ENCODE data around the gene MACROD2.
"Not testable (repeated sequence)": the region's sequence is repeated elsewhere in the genome, so short reads cannot be mapped to it uniquely, and the experiment has no call there.

The MACROD2 gene

DNA sequence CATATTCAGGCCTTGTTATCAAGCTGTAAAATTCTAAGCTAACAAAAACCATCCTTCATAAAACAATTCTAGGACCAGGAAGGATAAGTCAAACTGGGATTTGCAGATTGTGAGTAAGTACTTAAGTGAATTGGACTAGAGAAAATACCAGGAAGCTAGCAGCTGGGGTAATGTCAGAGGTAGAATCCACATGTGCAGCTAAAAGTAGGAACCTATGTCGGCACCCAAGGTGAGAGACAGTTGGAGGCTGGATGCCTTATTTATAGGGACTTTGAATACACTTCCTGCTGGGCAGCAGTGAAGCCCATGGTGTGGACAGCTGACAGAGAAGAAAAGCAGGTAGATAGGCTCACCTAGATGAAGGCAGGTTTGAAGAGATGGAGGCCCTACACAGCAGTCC, 214.8 kb downstream of the MACROD2 start:
- no peak for TF ChIP-seq JUND (IDR thresholded peaks at IDR 0.05; ENCODE audit: low read depth)
- in situ Hi-C loops (cut with HindIII; ENCODE audit: low pct_unique_long_range_greater_than_20kb, low sequenced_read_pairs) = no loop called here
- no peak for DNase-seq (ENCODE audit: low read depth in 1 of 2, low spot score in 1 of 2)

DNA sequence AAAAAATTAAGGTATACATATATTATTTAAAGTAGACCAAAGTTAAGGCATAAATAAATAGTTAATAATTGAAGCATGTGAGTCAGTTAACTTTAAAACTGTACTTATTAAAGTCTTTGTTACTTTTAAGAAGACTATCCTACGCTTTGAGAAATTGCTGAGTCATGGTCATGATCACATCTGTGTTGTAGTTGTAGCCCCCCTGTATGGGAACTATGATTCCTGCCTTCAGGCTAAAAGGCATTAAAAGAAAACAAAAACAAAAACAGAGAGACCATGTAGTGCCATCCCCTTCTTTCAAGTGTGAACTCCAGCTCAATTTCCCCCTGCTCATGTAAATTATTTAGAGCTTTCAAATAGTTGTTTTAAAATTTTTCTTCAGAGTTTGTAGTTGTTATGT, 218.7 kb downstream of the MACROD2 start:
- in situ Hi-C loops (cut with HindIII; ENCODE audit: low pct_unique_long_range_greater_than_20kb, low sequenced_read_pairs) = no loop called here
- DNase-seq (ENCODE audit: low read depth in 1 of 2, low spot score in 1 of 2) = no peak
- TF ChIP-seq JUND (IDR thresholded peaks at IDR 0.05; ENCODE audit: low read depth) = no peak

GRCh38 chr20:14215880-14216279, 220.6 kb downstream of the MACROD2 start:
- in situ Hi-C loops (cut with HindIII; ENCODE audit: low pct_unique_long_range_greater_than_20kb, low sequenced_read_pairs); DNase-seq (ENCODE audit: low read depth in 1 of 2, low spot score in 1 of 2): not testable (repeated sequence)

DNA sequence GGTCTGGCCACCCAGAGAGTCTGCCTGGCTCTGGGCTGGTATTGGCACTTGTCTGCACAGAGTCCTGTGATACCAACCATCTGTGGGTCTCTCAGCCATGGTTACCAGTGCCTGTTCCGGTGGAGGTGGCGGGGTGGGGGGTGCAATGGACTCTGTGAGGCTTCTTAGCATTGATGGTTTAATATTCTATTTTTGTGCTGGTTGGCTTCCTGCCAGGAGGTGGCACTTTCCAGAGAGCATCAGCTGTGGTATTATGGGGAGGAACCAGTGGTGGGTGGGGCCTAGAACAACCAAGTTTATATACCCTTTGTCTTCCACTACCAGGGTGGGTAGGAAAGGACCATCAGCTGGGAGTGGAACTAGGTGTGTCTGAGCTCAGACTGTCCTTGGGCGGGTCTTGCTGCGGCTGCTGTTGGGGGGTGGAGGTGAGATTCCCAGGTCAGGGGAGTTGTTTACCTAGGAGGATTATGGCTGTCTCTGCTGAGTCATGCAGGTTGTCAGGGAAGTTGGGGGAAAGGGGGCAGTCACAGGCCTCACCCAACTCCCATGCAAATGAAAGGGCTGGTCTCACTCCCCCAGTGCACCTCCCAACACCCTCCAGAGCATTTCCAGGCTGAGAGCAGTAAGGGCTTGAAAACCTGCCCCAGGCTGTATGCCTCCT, 224.6 kb downstream of the MACROD2 start:
- no peak for DNase-seq (ENCODE audit: low read depth in 1 of 2, low spot score in 1 of 2)
- no peak for TF ChIP-seq JUND (IDR thresholded peaks at IDR 0.05; ENCODE audit: low read depth)
- in situ Hi-C loops (cut with HindIII; ENCODE audit: low pct_unique_long_range_greater_than_20kb, low sequenced_read_pairs) = no loop called here

DNA sequence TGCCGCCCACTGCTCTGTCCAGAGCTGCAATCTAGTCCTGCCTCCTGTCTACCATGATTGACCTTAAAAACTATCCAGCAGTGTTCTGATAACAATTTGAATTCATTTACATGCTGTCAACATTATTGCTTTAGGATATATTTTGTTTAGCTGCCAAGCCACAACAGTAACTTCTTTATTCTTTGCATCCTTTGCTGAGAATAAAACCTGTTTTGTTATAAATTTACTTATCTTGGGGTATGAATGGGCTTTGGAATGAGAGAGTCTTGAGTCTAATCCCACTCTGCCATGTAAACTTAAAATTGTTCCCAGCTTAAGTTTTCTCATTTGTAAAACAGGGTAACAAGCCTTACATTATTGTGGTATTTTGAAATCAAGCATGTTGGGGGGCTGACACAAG, 225.7 kb downstream of the MACROD2 start:
- TF ChIP-seq JUND (IDR thresholded peaks at IDR 0.05; ENCODE audit: low read depth) = no peak
- DNase-seq (ENCODE audit: low read depth in 1 of 2, low spot score in 1 of 2) = no peak
- in situ Hi-C loops (cut with HindIII; ENCODE audit: low pct_unique_long_range_greater_than_20kb, low sequenced_read_pairs) = no loop called here

DNA sequence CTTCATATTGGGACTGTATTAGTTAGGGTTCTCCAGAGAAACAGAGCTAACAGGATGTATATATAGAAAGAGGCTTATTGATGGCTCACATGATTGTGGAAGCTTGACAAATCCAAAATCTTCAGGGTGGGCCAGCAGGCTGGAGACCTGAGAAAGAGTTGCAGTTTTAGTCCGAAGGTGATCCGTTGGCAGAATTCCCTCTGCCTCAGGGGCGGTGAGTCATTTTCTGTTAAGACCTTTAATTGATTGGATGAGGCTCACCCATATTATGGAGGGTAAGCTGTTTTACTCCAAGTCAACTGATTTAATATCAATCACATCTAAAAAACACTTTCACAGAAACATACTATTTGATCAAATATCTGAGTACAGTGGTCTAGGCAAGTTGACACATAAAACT, 228.5 kb downstream of the MACROD2 start:
- no peak for TF ChIP-seq JUND (IDR thresholded peaks at IDR 0.05; ENCODE audit: low read depth)
- DNase-seq (ENCODE audit: low read depth in 1 of 2, low spot score in 1 of 2) = no peak
- in situ Hi-C loops (cut with HindIII; ENCODE audit: low pct_unique_long_range_greater_than_20kb, low sequenced_read_pairs) = no loop called here

DNA sequence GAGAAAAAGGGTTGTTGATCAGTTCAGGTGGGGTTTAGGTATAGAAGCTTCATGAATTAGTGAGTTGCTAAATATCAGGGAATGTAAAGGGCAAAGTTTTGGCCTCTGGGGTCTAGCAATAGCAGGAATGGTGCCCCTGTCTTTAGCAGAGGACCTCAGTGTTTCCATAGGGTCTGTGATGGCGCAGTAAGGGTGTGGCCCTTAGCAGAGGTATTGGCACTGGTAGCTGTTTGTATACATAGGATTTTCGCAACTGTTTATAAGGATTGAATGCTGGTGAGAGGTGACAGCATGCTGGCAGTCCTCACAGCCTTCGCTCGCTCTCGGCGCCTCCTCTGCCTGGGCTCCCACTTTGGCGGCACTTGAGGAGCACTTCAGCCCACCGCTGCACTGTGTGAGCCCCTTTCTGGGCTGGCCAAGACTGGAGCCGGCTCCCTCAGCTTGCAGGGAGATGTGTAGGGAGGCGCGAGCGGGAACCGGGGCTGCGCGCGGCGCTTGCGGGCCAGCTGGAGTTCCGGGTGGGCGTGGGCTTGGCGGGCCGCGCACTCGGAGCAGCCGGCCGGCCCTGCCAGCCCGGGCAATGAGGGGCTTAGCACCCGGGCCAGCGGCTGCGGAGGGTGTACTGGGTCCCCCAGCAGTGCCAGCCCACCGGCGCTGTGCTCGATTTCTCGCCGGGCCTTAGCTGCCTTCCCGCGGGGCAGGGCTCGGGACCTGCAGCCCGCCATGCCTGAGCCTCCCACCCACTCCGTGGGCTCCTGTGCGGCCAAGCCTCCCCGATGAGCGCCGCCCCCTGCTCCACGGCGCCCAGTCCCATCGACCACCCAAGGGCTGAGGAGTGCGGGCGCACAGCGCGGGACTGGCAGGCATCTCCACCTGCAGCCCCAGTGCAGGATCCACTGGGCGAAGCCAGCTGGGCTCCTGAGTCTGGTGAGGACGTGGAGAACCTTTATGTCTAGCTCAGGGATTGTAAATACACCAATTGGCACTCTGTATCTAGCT, 231.0 kb downstream of the MACROD2 start:
- DNase-seq (ENCODE audit: low read depth in 1 of 2, low spot score in 1 of 2); in situ Hi-C loops (cut with HindIII; ENCODE audit: low pct_unique_long_range_greater_than_20kb, low sequenced_read_pairs): not testable (repeated sequence)

DNA sequence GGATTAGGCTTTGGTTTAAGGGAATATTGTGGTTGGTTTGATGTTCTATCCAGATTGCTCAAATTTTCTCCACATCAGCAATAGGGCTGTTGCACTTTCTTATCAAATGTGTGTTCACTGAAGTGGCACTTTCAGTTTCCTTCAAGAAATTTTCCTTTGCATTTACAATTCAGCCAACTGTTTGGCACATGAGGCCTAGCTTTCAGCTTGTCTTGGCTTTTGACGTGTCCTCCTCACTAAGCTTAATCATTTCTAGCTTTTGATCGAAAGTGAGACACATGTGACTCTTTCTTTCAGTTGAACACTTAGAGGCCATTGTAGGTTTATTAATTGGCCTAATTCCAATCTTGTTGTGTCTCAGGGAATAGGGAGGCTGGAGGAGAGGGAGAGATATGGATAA, 237.3 kb downstream of the MACROD2 start:
- no peak for DNase-seq (ENCODE audit: low read depth in 1 of 2, low spot score in 1 of 2)
- no peak for TF ChIP-seq JUND (IDR thresholded peaks at IDR 0.05; ENCODE audit: low read depth)
- in situ Hi-C loops (cut with HindIII; ENCODE audit: low pct_unique_long_range_greater_than_20kb, low sequenced_read_pairs) = no loop called here

DNA sequence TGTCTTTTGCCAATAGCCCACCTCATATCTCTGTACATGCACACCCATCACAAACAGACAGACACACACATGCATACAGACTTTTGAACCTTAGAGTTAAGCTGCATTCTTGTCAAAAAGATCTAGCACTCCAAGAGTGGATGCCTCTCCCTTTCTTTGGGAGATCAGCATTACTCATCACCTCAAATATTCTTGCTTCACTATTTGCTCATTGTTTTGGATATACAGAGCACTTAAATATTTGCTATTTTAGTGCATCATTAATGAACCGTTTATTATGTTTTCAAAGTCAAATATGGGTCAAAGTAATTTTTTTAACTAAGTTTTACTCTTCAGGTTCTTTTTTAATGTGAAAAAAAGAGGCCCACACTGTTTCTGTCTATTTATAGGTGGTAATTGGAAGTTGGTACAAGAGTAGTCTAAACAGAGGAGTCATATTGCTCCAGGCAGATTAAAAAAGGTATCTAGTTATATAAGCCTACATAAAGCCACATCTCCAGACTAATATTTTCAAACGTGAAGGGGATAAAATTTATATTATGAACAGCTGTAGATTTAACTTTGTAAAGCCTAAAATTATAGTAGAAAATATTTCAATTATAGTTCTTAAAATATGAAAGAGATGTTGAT, 239.5 kb downstream of the MACROD2 start:
- DNase-seq (ENCODE audit: low read depth in 1 of 2, low spot score in 1 of 2) = no peak

DNA sequence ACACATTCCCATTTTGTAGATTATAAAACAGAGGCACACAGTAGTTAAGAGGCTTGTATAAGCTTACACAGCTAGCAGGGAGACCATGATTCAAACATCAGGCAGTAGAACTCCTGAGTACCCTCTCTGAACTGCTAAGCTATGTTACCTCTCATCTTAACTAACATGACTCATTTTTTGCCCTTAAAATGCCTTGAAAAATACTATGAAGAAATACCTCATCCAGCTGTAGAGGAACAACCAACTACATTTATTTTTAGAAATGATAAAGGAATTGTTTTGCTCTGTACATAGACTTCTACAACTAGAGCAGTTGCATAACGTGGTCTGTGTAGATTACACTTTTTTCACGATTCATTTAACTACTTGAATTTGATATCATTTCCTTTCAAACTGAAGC, 240.0 kb downstream of the MACROD2 start:
- no peak for TF ChIP-seq JUND (IDR thresholded peaks at IDR 0.05; ENCODE audit: low read depth)
- in situ Hi-C loops (cut with HindIII; ENCODE audit: low pct_unique_long_range_greater_than_20kb, low sequenced_read_pairs) = no loop called here
- DNase-seq (ENCODE audit: low read depth in 1 of 2, low spot score in 1 of 2) = no peak

More for the DNA sequence above, 239.5 kb downstream of the MACROD2 start:
- in situ Hi-C loops (cut with HindIII; ENCODE audit: low pct_unique_long_range_greater_than_20kb, low sequenced_read_pairs) = no loop called here
- TF ChIP-seq JUND (IDR thresholded peaks at IDR 0.05; ENCODE audit: low read depth) = no peak

DNA sequence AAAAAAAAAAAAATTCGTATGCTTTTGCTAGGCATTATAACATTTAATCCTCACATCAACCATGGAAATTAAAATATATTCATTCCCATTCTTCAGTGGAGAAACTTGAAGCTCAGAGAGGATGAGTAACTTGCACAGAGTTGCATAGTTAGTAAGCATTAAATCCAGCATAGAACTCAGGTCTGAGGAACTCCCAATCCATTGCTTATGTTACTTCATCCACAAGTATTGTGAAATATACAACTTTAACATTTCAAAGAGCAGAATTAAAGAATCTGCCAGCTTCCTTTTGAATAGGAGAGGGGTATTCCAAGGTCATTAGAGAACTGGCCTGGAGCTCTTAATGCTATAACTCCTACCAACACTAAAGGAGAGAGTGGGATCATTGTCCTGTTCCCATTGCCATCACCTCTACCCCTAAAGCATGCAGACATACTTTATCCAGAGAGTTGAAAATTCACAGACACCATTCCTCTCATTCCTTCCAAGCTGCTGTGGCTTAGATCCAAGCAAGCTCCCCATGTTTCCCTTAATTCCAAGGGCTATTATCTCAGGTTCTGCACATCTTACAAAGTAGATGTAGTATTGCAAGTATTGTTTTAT, 250.2 kb downstream of the MACROD2 start:
- DNase-seq (ENCODE audit: low read depth in 1 of 2, low spot score in 1 of 2) = no peak
- no peak for TF ChIP-seq JUND (IDR thresholded peaks at IDR 0.05; ENCODE audit: low read depth)
- in situ Hi-C loops (cut with HindIII; ENCODE audit: low pct_unique_long_range_greater_than_20kb, low sequenced_read_pairs) = no loop called here

- no peak for TF ChIP-seq JUND (IDR thresholded peaks at IDR 0.05; ENCODE audit: low read depth)
- in situ Hi-C loops (cut with HindIII; ENCODE audit: low pct_unique_long_range_greater_than_20kb, low sequenced_read_pairs) = no loop called here
- DNase-seq (ENCODE audit: low read depth in 1 of 2, low spot score in 1 of 2) = no peak
These were observed 264.4 kb downstream of the MACROD2 start for GRCh38 chr20:14259689-14260088.

Data from T47D (cell line).